Measurements from ENCODE around the gene ARNT2. TPM values are rescaled to one million over a fixed set of nuclear protein-coding genes. Genes with fewer than 3 reads are reported as not detected.

Gene ARNT2
- total RNA-seq, 2 donors from 2014 or later: 9.1 to 43.7 TPM

DNA sequence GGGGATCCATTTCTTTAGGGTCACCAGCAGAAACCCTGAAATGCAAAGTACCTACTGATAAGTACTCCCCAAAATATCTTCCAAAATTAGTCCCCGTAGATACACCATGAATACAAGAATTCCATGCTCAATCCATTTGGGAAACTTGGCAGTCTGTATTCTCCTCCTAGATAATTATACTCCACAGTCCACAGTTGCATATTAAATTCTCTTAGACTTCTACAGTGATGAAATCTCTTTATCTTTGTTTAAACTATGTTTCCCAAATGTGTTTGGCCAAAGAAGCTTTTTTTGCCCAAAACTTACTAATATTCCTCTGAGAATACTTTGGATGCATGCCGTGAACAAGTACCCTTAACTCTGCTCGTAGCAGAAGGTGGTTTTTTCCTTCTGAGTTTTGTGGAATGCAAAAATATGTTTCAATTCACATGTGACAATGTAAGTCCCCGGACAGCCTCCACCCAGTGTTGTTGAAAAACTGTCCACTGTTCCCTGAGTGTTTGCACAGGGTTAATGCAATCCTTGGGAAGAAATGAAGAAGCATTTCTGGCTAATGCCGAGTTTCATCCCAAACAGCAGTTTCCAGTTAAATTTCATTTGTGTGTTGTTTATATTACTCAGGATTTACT lies 126.7 kb downstream of the ARNT2 start:
- Histone ChIP-seq H3K9me3 (no peaks in the 10 kb centered on the region), H3K4me1 (replicated peaks) (no peaks in the 10 kb centered on the region), H3K4me3 (no peak overlapping the region), H3K27me3 (replicated peaks; ENCODE audit: insufficient read depth) (no peaks in the 10 kb centered on the region), H3K27ac (no peak overlapping the region), H3K36me3 (no peaks in the 10 kb centered on the region)
- WGBS: 42% methylated on average over 5 of the region's 5 CpGs
- TF ChIP-seq POLR2A (IDR thresholded peaks at IDR 0.05) (no peak), POLR2AphosphoS5 (IDR thresholded peaks at IDR 0.05) (no peak)
- TF ChIP-seq, protein P1, sequence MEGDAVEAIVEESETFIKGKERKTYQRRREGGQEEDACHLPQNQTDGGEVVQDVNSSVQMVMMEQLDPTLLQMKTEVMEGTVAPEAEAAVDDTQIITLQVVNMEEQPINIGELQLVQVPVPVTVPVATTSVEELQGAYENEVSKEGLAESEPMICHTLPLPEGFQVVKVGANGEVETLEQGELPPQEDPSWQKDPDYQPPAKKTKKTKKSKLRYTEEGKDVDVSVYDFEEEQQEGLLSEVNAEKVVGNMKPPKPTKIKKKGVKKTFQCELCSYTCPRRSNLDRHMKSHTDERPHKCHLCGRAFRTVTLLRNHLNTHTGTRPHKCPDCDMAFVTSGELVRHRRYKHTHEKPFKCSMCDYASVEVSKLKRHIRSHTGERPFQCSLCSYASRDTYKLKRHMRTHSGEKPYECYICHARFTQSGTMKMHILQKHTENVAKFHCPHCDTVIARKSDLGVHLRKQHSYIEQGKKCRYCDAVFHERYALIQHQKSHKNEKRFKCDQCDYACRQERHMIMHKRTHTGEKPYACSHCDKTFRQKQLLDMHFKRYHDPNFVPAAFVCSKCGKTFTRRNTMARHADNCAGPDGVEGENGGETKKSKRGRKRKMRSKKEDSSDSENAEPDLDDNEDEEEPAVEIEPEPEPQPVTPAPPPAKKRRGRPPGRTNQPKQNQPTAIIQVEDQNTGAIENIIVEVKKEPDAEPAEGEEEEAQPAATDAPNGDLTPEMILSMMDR (IDR thresholded peaks at IDR 0.05): no peak
- DNase-seq (ENCODE audit: low spot score): no peak
- intact Hi-C loops (cut with DNase I): no loop called here

DNA sequence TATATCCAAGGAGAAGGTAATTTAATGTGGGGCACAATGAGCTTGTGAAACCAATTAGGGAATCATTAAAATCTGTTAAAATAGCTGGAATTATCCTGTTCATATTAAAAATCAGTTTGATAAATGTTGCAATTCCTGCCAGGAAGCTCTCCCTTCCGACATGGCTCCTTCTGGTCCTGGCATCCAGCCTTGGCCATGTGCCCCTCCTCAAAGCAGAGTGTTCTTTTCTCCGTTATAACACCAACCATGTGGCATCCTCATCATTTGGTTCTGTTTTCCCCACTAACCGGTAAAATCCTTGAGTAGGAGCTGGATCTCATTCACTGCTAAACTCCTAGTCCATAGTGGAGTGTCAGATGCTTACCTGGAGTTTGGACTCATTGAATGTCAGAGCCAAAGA lies 127.2 kb downstream of the ARNT2 start:
- TF ChIP-seq POLR2A (IDR thresholded peaks at IDR 0.05): no peak
- no peak for TF ChIP-seq POLR2AphosphoS5 (IDR thresholded peaks at IDR 0.05)
- TF ChIP-seq, protein P1 (IDR thresholded peaks at IDR 0.05): no peak
- Histone ChIP-seq H3K36me3 (no peaks in the 10 kb centered on the region), H3K9me3 (no peaks in the 10 kb centered on the region), H3K4me1 (replicated peaks) (no peaks in the 10 kb centered on the region), H3K27me3 (replicated peaks; ENCODE audit: insufficient read depth) (no peaks in the 10 kb centered on the region), H3K4me3 (no peak overlapping the region), H3K27ac (no peak overlapping the region)
- 26% methylated on average over 3 of the region's 3 CpGs for WGBS
- DNase-seq (ENCODE audit: low spot score): no peak
- intact Hi-C loops (cut with DNase I): no loop called here

DNA sequence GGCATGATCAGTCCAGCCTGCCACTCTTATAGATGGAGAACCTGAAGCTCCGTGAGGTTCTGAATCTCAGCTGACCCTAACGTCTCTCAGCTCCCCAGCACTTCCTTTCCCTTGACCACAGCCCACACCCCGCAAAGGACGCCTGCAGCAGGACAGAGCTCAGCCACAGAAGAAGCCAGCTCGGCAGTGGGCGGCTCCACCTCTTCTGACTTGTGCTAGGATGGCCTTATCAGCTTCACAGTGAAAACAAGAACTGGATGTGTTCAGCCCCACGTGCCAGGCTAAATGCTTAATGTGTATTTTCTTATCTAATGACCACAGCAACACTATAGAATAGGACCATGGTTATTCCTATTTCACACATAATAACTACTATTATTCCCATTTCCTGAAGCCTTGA lies 127.6 kb downstream of the ARNT2 start:
- H3K36me3 ChIP-seq: no peaks in the 10 kb centered on the region
- H3K4me3 ChIP-seq: no peak overlapping the region
- intact Hi-C loops (cut with DNase I): no loop called here
- no peaks in the 10 kb centered on the region for H3K27me3 ChIP-seq (replicated peaks; ENCODE audit: insufficient read depth)
- no peak for TF ChIP-seq POLR2A (IDR thresholded peaks at IDR 0.05)
- H3K27ac ChIP-seq: no peak overlapping the region
- H3K4me1 ChIP-seq (replicated peaks): no peaks in the 10 kb centered on the region
- H3K9me3 ChIP-seq: no peaks in the 10 kb centered on the region
- DNase-seq (ENCODE audit: low spot score): no peak
- 73% methylated on average over 7 of the region's 7 CpGs for WGBS

DNA sequence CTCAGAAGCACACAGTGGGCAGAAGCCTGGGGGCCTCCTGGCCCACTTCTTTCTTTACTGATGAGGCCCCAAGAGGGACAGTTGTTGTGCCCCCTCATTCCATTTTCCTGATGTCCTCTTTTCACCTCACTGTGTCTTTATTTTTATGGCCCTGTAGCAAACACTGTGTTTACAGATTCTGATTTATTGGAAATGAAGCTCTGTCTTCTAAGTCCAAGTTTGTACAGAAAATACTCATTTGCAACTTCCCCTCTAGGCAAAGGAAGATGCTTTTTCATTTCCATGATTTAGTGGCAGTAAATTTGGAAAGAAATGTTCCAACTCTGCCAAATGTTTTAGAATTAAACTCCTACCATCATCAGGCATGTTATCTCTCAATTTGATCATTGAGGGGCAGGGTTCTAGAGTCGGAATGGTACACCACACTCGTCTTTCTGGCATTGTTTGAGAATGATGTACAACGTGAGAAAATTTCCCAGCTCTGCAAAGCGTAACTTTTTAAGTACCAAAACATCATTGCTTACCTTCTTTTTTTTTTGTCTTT lies 129.7 kb downstream of the ARNT2 start:
- no peaks in the 10 kb centered on the region for H3K27me3 ChIP-seq (replicated peaks; ENCODE audit: insufficient read depth)
- no peaks in the 10 kb centered on the region for H3K4me1 ChIP-seq (replicated peaks)
- H3K9me3 ChIP-seq: no peaks in the 10 kb centered on the region
- DNase-seq (ENCODE audit: low spot score): no peak
- no peak for TF ChIP-seq POLR2A (IDR thresholded peaks at IDR 0.05)
- TF ChIP-seq, protein P1 (IDR thresholded peaks at IDR 0.05): no peak
- no peak for TF ChIP-seq POLR2AphosphoS5 (IDR thresholded peaks at IDR 0.05)
- 25% methylated on average over 4 of the region's 4 CpGs for WGBS
- intact Hi-C loops (cut with DNase I): no loop called here
- H3K4me3 ChIP-seq: no peak overlapping the region
- no peaks in the 10 kb centered on the region for H3K36me3 ChIP-seq
- no peak overlapping the region for H3K27ac ChIP-seq

DNA sequence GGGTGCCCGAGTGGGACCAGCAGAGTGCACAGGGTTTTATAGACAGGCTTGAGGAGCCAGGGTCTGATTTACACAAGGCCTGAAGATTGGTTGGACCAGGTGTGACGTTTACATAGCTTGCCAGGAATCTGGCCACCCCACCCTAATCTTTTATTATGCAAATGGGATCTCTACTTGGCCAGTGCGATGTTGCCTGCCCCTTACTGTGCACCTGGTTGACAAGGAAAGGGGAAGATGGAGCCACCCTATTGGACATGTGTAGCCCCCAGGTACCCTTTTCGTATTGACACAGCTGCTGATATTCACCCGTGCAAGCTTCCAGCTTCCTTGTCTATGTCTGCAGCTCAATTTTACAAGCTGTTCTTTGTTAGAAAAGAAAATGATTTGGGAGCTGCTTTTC lies 132.0 kb downstream of the ARNT2 start:
- intact Hi-C loops (cut with DNase I): no loop called here
- no peaks in the 10 kb centered on the region for H3K9me3 ChIP-seq
- WGBS: 44% methylated on average over 5 of the region's 5 CpGs
- peak overlapping the region; percentile 11 to 25 for H3K27ac ChIP-seq
- peak; percentile 29 for DNase-seq (ENCODE audit: low spot score)
- H3K36me3 ChIP-seq: no peaks in the 10 kb centered on the region
- H3K4me3 ChIP-seq: no peak overlapping the region
- TF ChIP-seq POLR2A (IDR thresholded peaks at IDR 0.05) (no peak), POLR2AphosphoS5 (IDR thresholded peaks at IDR 0.05) (peak; percentile 14)
- TF ChIP-seq, protein P1 (IDR thresholded peaks at IDR 0.05): no peak
- H3K27me3 ChIP-seq (replicated peaks; ENCODE audit: insufficient read depth): no peaks in the 10 kb centered on the region
- no peaks in the 10 kb centered on the region for H3K4me1 ChIP-seq (replicated peaks)
